Measurements from ENCODE around the gene HDX. TPM values are rescaled to one million over a fixed set of nuclear protein-coding genes. Genes with fewer than 3 reads are reported as not detected.

HDX gene
- total and polyA plus RNA-seq, 9 donors: 2.2 to 9.4 (median 5.7) TPM

DNA sequence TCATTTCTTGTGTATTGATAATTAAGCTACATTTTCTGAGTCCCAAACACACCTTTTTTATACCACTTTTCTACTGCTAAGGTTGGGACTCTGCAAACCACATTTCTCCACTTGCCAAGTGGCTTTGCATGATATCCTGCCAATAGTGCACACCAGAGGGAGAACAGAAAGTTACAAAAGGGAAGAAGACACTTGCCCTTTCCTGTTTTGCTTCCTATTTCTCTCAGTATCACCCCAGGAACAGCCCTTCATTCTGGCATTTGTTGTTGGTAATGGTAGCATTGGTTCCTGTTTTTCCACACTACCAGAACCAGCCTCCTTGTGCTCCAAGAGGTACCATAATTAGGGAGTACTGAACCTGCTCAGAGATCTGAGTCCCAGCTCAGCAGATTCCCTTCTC is 87.1 kb downstream of the HDX start:
- TF ChIP-seq POLR2A (IDR thresholded peaks at IDR 0.05): no peak
- no peak for TF ChIP-seq EP300 (IDR thresholded peaks at IDR 0.05)
- TF ChIP-seq, protein P1, sequence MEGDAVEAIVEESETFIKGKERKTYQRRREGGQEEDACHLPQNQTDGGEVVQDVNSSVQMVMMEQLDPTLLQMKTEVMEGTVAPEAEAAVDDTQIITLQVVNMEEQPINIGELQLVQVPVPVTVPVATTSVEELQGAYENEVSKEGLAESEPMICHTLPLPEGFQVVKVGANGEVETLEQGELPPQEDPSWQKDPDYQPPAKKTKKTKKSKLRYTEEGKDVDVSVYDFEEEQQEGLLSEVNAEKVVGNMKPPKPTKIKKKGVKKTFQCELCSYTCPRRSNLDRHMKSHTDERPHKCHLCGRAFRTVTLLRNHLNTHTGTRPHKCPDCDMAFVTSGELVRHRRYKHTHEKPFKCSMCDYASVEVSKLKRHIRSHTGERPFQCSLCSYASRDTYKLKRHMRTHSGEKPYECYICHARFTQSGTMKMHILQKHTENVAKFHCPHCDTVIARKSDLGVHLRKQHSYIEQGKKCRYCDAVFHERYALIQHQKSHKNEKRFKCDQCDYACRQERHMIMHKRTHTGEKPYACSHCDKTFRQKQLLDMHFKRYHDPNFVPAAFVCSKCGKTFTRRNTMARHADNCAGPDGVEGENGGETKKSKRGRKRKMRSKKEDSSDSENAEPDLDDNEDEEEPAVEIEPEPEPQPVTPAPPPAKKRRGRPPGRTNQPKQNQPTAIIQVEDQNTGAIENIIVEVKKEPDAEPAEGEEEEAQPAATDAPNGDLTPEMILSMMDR (IDR thresholded peaks at IDR 0.05): no peak
- intact Hi-C loops (cut with DNase I): no loop called here
- no peak for DNase-seq
- Histone ChIP-seq H3K4me3 (no peak overlapping the region), H3K27me3 (no peaks in the 10 kb centered on the region), H3K4me1 (ENCODE audit: insufficient read depth) (no peaks in the 10 kb centered on the region), H3K27ac (no peak overlapping the region), H3K36me3 (no peaks in the 10 kb centered on the region), H3K9me3 (no peaks in the 10 kb centered on the region)

DNA sequence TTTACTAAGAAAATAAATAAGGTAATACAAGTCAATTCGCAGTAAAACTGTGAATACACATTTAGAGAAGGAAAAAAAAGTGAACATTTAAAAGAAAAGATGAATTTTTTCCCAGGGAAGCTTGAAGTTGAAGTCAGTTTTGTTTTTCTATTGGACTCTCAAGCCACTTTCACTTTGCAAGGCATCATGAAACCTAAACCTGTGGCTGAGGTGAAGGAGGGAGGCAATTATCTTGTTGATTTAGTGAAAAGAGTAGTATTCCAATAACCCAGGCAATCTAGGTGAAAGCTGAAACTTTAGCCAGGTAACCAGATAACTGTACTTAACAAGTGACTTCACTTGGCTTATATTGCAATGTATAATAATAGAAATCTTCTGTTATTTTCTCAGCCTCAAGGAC is 138.6 kb downstream of the HDX start:
- WGBS, 3 donors: 2 to 9% (median 3%) methylated on average over 1 of the region's 1 CpG

DNA sequence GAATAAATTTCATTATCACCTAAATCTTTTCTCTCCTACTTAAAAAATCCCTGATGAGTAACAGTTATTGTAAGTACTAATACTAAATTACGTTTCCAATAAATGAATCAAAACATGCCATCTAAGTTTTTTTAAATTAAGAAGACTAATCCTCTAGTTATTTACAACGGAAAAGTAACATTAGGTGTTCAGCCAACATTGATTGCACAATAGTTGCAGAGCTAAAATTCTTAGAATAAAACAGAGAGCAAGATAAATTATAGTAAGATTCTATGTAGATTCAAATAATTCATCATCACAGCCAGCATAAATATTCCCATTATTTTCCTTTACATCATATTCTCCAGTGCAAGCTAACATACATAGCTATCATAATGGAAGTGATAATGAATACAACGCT is 139.2 kb downstream of the HDX start:
- WGBS, 3 donors: 25 to 34% (median 27%) methylated on average over 3 of the region's 3 CpGs
- DNase-seq: no peak
- H3K36me3 ChIP-seq: no peaks in the 10 kb centered on the region
- H3K4me1 ChIP-seq (ENCODE audit: insufficient read depth): no peaks in the 10 kb centered on the region
- no peaks in the 10 kb centered on the region for H3K27me3 ChIP-seq
- no peaks in the 10 kb centered on the region for H3K9me3 ChIP-seq
- TF ChIP-seq, protein P1 (IDR thresholded peaks at IDR 0.05): no peak
- no peak for TF ChIP-seq EP300 (IDR thresholded peaks at IDR 0.05)
- TF ChIP-seq POLR2A (IDR thresholded peaks at IDR 0.05): no peak
- intact Hi-C loops (cut with DNase I): no loop called here
- H3K4me3 ChIP-seq: no peak overlapping the region
- H3K27ac ChIP-seq: no peak overlapping the region

More for the DNA sequence above, 138.6 kb downstream of the HDX start:
- no peak overlapping the region for H3K4me3 ChIP-seq
- no peaks in the 10 kb centered on the region for H3K4me1 ChIP-seq (ENCODE audit: insufficient read depth)
- no peaks in the 10 kb centered on the region for H3K9me3 ChIP-seq
- no peak for DNase-seq
- no peak overlapping the region for H3K27ac ChIP-seq
- intact Hi-C loops (cut with DNase I): no loop called here
- no peaks in the 10 kb centered on the region for H3K27me3 ChIP-seq
- H3K36me3 ChIP-seq: no peaks in the 10 kb centered on the region
- TF ChIP-seq, protein P1 (IDR thresholded peaks at IDR 0.05): no peak
- TF ChIP-seq POLR2A (IDR thresholded peaks at IDR 0.05): no peak
- no peak for TF ChIP-seq EP300 (IDR thresholded peaks at IDR 0.05)

DNA sequence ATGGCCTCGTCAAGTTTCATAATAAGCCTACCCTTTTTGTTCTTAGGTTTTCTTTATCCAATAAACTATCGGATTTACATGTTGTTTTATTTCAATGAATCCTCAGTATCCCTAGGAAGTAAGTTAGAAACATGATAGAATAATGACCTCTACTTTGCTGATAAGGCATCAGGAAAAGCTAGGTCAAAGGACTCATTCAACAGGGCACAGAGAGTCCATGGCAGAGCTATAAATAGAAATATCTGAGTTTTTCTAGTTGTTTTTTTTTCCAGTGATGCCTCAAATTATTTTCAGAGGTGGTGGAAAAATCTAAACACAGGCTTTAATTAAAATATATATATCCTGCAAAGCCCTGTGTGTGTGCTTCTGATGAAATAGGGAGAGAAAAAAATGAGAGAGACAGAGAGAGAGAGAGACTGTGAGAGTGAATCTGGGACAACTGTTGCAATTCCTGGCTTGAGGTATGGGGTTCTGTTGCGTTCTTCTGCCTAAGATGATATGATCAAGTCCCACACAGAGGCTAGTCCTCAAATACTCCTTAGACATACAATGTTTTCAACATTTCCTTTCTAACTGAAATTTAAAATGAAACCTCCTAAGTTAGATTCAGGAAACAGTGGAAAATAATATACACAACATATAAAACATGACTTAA is 139.9 kb downstream of the HDX start:
- DNase-seq: no peak

More for the DNA sequence above, 139.9 kb downstream of the HDX start:
- Histone ChIP-seq H3K4me1 (ENCODE audit: insufficient read depth) (no peaks in the 10 kb centered on the region), H3K27me3 (no peaks in the 10 kb centered on the region), H3K27ac (no peak overlapping the region), H3K36me3 (no peaks in the 10 kb centered on the region), H3K4me3 (no peak overlapping the region), H3K9me3 (no peaks in the 10 kb centered on the region)
- TF ChIP-seq EP300 (IDR thresholded peaks at IDR 0.05) (no peak), POLR2A (IDR thresholded peaks at IDR 0.05) (no peak)
- TF ChIP-seq, protein P1 (IDR thresholded peaks at IDR 0.05): no peak
- WGBS, 3 donors: 60 to 72% (median 66%) methylated on average over 3 of the region's 3 CpGs
- intact Hi-C loops (cut with DNase I): no loop called here
